SK-N-SH (cell line): ENCODE data around the gene PDIA5. TPM values are rescaled to one million over a fixed set of nuclear protein-coding genes. Genes with fewer than 3 reads are reported as not detected.

Experiments used
- CTCF ChIA-PET: fragments of 300-600, 350-600 bp; formaldehyde crosslinking; extraction: SDS; loops from one replicate; lab custom pipeline; 2021; lab: Yijun Ruan, JAX
- POLR2A ChIA-PET: fragments of 350-600 bp; sonication (Branson Sonifier 250); formaldehyde crosslinking; extraction: SDS; loops from one replicate; lab custom pipeline; 2020; ENCODE audit warnings: antibody characterized with exemption, inconsistent platforms; lab: Yijun Ruan, JAX
- DNase-seq: peaks from one replicate; pipeline ENCODE4 v3.0.0; 2012
- H2AFZ ChIP-seq: fragments of 200-600 bp; sonication (generic); 2 replicates; pipeline ENCODE4 v1.8.1; 2016; ENCODE audit warnings: antibody characterized with exemption, mild to moderate bottlenecking, low read depth
- H3F3A ChIP-seq: fragments of 200-600 bp; sonication (generic); replicated peaks from 2 replicates; pipeline ENCODE3; 2016; ENCODE audit warnings: antibody characterized with exemption, mild to moderate bottlenecking; ENCODE audit not compliant: insufficient read depth
- H3K27ac ChIP-seq, 2 experiments: fragments of 200-500 bp in 1 of 2; fragments of 200-600 bp in 1 of 2; sonication (Bioruptor generic) in 1 of 2; sonication (generic), shearing (Covaris generic) in 1 of 2; 2 replicates each; pipeline versions ENCODE4 v1.5.1 to v1.6.1; 2014 to 2016; ENCODE audit warnings: low read depth in 2 of 2, inconsistent platforms in 1 of 2, low read length in 1 of 2, mild to moderate bottlenecking in 1 of 2, mixed read lengths in 1 of 2
- H3K27me3 ChIP-seq: fragments of 200-600 bp; sonication (generic), shearing (Covaris generic); 2 replicates; pipeline ENCODE4 v1.6.1; 2016; ENCODE audit warnings: mixed run types; ENCODE audit not compliant: insufficient read depth
- H3K36me3 ChIP-seq, 2 experiments: fragments of 200-500 bp in 1 of 2; fragments of 200-600 bp in 1 of 2; sonication (Bioruptor generic) in 1 of 2; sonication (generic) in 1 of 2; replicated peaks in 1 of 2; 2 replicates each; pipeline versions ENCODE3 to v1.5.1; 2014 to 2016; ENCODE audit warnings: low read length in 1 of 2, mild to moderate bottlenecking in 1 of 2; ENCODE audit not compliant: insufficient read depth in 2 of 2, control insufficient read depth in 1 of 2
- H3K4me1 ChIP-seq, 2 experiments: fragments of 200-500 bp in 1 of 2; fragments of 200-600 bp in 1 of 2; sonication (Bioruptor generic) in 1 of 2; sonication (generic), shearing (Covaris generic) in 1 of 2; 2 replicates each; pipeline versions ENCODE4 v1.5.1 to v1.6.1; 2014 to 2016; ENCODE audit warnings: low read depth in 1 of 2, low read length in 1 of 2, mixed run types in 1 of 2; ENCODE audit not compliant: insufficient read depth in 2 of 2, control insufficient read depth in 1 of 2
- H3K4me2 ChIP-seq: fragments of 200-600 bp; sonication (generic), shearing (Covaris generic); 2 replicates; pipeline ENCODE4 v1.6.1; 2017; ENCODE audit warnings: mixed run types
- H3K4me3 ChIP-seq, 2 experiments: fragments of 200-500 bp in 1 of 2; fragments of 200-600 bp in 1 of 2; sonication (Bioruptor generic) in 1 of 2; sonication (generic), shearing (Covaris generic) in 1 of 2; 2 replicates each; pipeline versions ENCODE4 v1.5.1 to v1.8.1; 2014 to 2016; ENCODE audit warnings: low read depth in 2 of 2, inconsistent platforms in 1 of 2, low read length in 1 of 2, mild to moderate bottlenecking in 1 of 2, mixed read lengths in 1 of 2, moderate library complexity in 1 of 2
- H3K79me2 ChIP-seq: fragments of 200-600 bp; sonication (generic); 2 replicates; pipeline ENCODE4 v1.8.1; 2017; ENCODE audit warnings: mild to moderate bottlenecking; ENCODE audit not compliant: insufficient read depth
- H3K9ac ChIP-seq: fragments of 200-600 bp; sonication (generic); 2 replicates; pipeline ENCODE4 v1.6.1; 2017; ENCODE audit warnings: mixed run types
- H3K9me2 ChIP-seq: fragments of 200-600 bp; sonication (generic); 2 replicates; pipeline ENCODE4 v1.6.1; 2017; ENCODE audit warnings: mixed run types
- H3K9me3 ChIP-seq: fragments of 200-600 bp; sonication (generic); 2 replicates; pipeline ENCODE4 v1.6.1; 2017; ENCODE audit warnings: mixed run types, mild to moderate bottlenecking, moderate library complexity
- H4K20me1 ChIP-seq: fragments of 200-600 bp; sonication (generic); 2 replicates; pipeline ENCODE4 v1.6.1; 2017; ENCODE audit warnings: mild to moderate bottlenecking, mixed run types; ENCODE audit not compliant: insufficient read depth
- ELF1 ChIP-seq: IDR thresholded peaks from 2 replicates; pipeline ENCODE4 v1.4.0; 2012
- EP300 ChIP-seq, 2 experiments: IDR thresholded peaks; 2 replicates each; pipeline versions ENCODE4 v1.4.0 to v1.6.1; 2012; ENCODE audit warnings: borderline replicate concordance in 1 of 2, low read depth in 1 of 2, low read length in 1 of 2
- EZH2phosphoT487 ChIP-seq: fragments of 200-600 bp; sonication (generic); IDR thresholded peaks from 2 replicates; pipeline ENCODE4 v1.6.1; 2017; ENCODE audit warnings: low read depth, mixed run types, mild to moderate bottlenecking, antibody characterized with exemption, moderate library complexity, borderline replicate concordance
- FOXJ3 ChIP-seq: sonication (generic); formaldehyde crosslinking; IDR thresholded peaks from 2 replicates; pipeline ENCODE4 v1.5.1; 2020; ENCODE audit warnings: mild to moderate bottlenecking, missing genetic modification reagents
- FOXM1 ChIP-seq: IDR thresholded peaks from 2 replicates; pipeline ENCODE4 v1.4.0; 2012; ENCODE audit warnings: low read depth, mild to moderate bottlenecking
- GABPA ChIP-seq: IDR thresholded peaks from 2 replicates; pipeline ENCODE4 v1.4.0; 2012; ENCODE audit warnings: low read depth, mild to moderate bottlenecking
- GATA2 ChIP-seq: sonication (generic); formaldehyde crosslinking; IDR thresholded peaks from 2 replicates; pipeline ENCODE4 v1.5.0; 2020; ENCODE audit warnings: mild to moderate bottlenecking, missing genetic modification reagents
- JUND ChIP-seq: IDR thresholded peaks from 2 replicates; pipeline ENCODE4 v1.4.0; 2012
- MXI1 ChIP-seq: IDR thresholded peaks from 2 replicates; pipeline ENCODE4 v1.6.1; 2012; ENCODE audit warnings: mild to moderate bottlenecking, low read depth, low read length, improper control_type of control experiment
- NFIC ChIP-seq: IDR thresholded peaks from 2 replicates; pipeline ENCODE4 v1.4.0; 2012; ENCODE audit warnings: borderline replicate concordance
- NRF1 ChIP-seq: IDR thresholded peaks from 2 replicates; pipeline ENCODE4 v1.6.1; 2012; ENCODE audit warnings: low read depth, mild to moderate bottlenecking, low read length
- RAD21 ChIP-seq: IDR thresholded peaks from 2 replicates; pipeline ENCODE4 v1.6.1; 2012; ENCODE audit warnings: mild to moderate bottlenecking, low read length
- REST ChIP-seq: IDR thresholded peaks from 2 replicates; pipeline ENCODE4 v1.6.1; 2012; ENCODE audit warnings: mild to moderate bottlenecking, low read depth, low read length, moderate library complexity
- RFX5 ChIP-seq: IDR thresholded peaks from 2 replicates; pipeline ENCODE4 v1.6.1; 2012; ENCODE audit warnings: mild to moderate bottlenecking, improper control_type of control experiment, low read length
- RXRA ChIP-seq: IDR thresholded peaks from 2 replicates; pipeline ENCODE4 v1.4.0; 2012; ENCODE audit warnings: low read depth, mild to moderate bottlenecking, borderline replicate concordance
- TAF1 ChIP-seq: IDR thresholded peaks from 2 replicates; pipeline ENCODE4 v1.6.1; 2012; ENCODE audit warnings: low read depth, mild to moderate bottlenecking, low read length, moderate library complexity, borderline replicate concordance
- TCF12 ChIP-seq: IDR thresholded peaks from 2 replicates; pipeline ENCODE4 v1.4.0; 2012
- WGBS: methylation state at CpG from one replicate; pipeline ENCODE4 v1.1.6; 2017; ENCODE audit warnings: low lambda C conversion rate; 5-methylcytosine and 5-hydroxymethylcytosine counted together
- polyA plus RNA-seq, 3 experiments: library from polyadenylated mRNA; depleted of rRNA; stranded (reverse); fragments of >200 nt; gene quantifications; 2 replicates each; pipeline ENCODE4 v1.2.3, GENCODE V29; 2012
- TF ChIP-seq, protein P1 (sequence below): IDR thresholded peaks from 2 replicates; pipeline ENCODE4 v1.4.0; 2012; ENCODE audit warnings: low read depth, borderline replicate concordance
- TF ChIP-seq, protein P2 (sequence below): IDR thresholded peaks from 2 replicates; pipeline ENCODE4 v1.4.0; 2012; ENCODE audit warnings: low read depth
- TF ChIP-seq, protein P3 (sequence below): fragments of 150-350 bp; IDR thresholded peaks from 2 replicates; pipeline ENCODE4 v1.6.1; 2017; ENCODE audit warnings: antibody characterized with exemption, low read length, low read depth, borderline replicate concordance
- TF ChIP-seq, protein P4 (sequence below): fragments of 200-600 bp; sonication (generic); IDR thresholded peaks from 2 replicates; pipeline ENCODE4 v1.6.1; 2017; ENCODE audit warnings: antibody characterized with exemption, mild to moderate bottlenecking, moderate library complexity

Gene PDIA5
- polyA plus RNA-seq, 1 of the 3 experiments (the other 2 are of a cell fraction) = 28.6 TPM

DNA sequence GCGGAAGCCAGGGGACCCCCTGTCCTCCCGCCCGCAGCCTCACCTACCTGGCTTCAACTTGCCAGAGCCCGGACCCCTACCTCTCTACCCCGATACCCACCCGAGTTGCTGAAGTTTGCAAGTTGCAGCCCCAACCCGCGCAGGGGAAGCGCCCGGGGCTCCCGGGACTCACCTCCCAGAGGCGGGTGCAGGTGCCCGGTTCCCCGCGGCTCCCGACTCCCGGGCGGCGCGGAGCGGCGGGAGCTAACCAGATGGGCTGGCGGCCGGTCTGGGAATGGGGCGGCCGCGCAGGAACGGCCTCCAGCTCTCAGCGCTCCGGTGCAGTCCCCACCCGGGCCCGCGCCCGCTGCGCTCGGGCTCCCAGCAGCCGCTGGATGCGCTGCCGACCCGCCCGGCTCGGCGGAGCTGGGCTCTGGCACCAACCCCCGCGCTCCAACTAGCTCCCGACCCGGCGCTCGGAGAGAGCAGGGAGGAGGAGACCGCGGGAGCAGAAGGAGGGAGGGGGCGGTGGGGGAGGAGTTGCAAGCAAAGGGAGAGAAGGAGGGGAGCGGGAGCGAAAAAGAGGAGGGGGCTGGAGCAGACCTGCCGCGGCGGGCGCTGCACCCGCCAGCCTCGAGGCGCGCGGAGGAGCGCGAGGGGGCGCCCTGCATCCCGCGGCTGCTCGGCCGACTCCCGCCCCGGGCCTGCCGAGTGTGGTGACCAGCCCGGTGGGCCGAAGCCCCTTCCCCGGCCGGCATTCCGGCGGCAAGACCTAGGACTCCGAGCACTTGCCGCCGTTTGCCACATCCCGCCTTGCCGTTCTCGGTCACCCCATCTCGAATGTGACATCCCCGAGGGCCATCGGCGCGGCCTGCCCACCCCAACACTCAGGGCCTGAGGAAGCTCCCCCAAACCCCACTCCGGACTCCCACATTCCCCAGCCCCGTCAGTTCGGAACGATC lies 39.3 kb upstream of the PDIA5 start, which contains the start of gene SEMA5B (continued):
- TF ChIP-seq, protein P1, sequence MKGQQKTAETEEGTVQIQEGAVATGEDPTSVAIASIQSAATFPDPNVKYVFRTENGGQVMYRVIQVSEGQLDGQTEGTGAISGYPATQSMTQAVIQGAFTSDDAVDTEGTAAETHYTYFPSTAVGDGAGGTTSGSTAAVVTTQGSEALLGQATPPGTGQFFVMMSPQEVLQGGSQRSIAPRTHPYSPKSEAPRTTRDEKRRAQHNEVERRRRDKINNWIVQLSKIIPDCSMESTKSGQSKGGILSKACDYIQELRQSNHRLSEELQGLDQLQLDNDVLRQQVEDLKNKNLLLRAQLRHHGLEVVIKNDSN = no peak
- TF ChIP-seq EZH2phosphoT487 = 0 out of 2 replicates have a peak, but pooled peaks have one; percentile 11
- no peak for TF ChIP-seq EP300 (IDR thresholded peaks at IDR 0.05; ENCODE audit: borderline replicate concordance in 1 of 2, low read depth in 1 of 2, low read length in 1 of 2)
- TF ChIP-seq RFX5 = no peak
- TF ChIP-seq ELF1 = no peak
- no peak for TF ChIP-seq MXI1
- TF ChIP-seq FOXJ3 (CRISPR knock-in tag) = no peak
- no peak for TF ChIP-seq FOXM1
- TF ChIP-seq TCF12 = no peak
- peak; percentile 32; the same call in 1 of the 2 replicates for TF ChIP-seq RAD21
- TF ChIP-seq, protein P2, sequence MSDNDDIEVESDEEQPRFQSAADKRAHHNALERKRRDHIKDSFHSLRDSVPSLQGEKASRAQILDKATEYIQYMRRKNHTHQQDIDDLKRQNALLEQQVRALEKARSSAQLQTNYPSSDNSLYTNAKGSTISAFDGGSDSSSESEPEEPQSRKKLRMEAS = no peak

DNA sequence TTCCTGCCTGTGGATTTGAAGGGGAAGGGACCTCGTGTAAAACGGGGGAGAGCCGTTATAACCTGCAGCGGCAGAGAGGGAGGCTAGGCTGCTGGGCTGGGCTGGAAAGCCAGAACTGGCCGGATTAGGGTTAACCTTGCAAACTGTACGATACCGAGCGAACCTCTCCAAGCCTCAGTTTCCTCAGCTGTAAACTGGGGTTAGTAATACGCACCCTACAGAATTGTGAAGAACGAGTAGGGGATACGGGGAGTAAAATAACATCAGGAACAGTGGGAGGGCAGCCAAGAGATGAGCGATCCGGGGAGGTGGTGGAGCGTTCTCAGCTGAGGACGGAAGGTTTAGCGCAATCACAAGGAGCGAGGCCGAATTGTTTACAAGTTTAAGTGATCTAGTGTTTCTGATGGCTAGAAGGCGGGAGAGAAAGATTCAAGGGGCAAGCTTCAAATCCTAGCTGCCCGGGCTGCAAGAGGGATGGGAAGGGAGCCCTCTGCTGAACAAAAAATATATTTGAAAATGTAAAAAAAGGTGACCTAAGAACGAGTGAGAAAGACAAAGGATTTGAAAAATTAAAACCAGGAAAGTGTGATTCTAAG lies 38.5 kb upstream of the PDIA5 start:
- Histone ChIP-seq H4K20me1 (no peaks in the 10 kb centered on the region), H3K27ac (no peak overlapping the region), H3F3A (no peaks in the 10 kb centered on the region), H3K4me2 (peak overlapping the region; percentile 96), H2AFZ (peak overlapping the region; percentile 67; the same call in 1 of the 2 replicates), H3K9me2 (no peaks in the 10 kb centered on the region), H3K4me3 (peak overlapping the region; percentile 50 to 63), H3K36me3 (no peaks in the 10 kb centered on the region), H3K9ac (no peak overlapping the region), H3K9me3 (no peaks in the 10 kb centered on the region), H3K4me1 (peaks cover 0 to 23% of the 10 kb centered on the region in 2 experiments; a peak in 2 of 4 replicates), H3K79me2 (no peaks in the 10 kb centered on the region), H3K27me3 (peaks cover 45% of the 10 kb centered on the region)
- POLR2A ChIA-PET = interaction anchor here (1.3 kb wide), 1 partner anchor 36 kb away, joined by 4 read pairs; no protein-coding TSS in a partner anchor
- WGBS = 13% methylated on average over 21 of the region's 21 CpGs
- CTCF ChIA-PET = interaction anchor here (0.6 to 13.4 kb wide), 52 partner anchors 8 to 1420 kb away, joined by 3 to 342 read pairs (median 4); partner anchors contain the start of gene PDIA5
- DNase-seq = peak; percentile 79
- no peak for TF ChIP-seq EP300 (IDR thresholded peaks at IDR 0.05; ENCODE audit: borderline replicate concordance in 1 of 2, low read depth in 1 of 2, low read length in 1 of 2)
- peak; percentile 92 for TF ChIP-seq RAD21
- no peak for TF ChIP-seq JUND
- TF ChIP-seq GABPA = no peak
- TF ChIP-seq REST = no peak
- no peak for TF ChIP-seq TAF1
- TF ChIP-seq, protein P3, sequence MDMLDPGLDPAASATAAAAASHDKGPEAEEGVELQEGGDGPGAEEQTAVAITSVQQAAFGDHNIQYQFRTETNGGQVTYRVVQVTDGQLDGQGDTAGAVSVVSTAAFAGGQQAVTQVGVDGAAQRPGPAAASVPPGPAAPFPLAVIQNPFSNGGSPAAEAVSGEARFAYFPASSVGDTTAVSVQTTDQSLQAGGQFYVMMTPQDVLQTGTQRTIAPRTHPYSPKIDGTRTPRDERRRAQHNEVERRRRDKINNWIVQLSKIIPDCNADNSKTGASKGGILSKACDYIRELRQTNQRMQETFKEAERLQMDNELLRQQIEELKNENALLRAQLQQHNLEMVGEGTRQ = no peak
- TF ChIP-seq RXRA = no peak
- TF ChIP-seq FOXM1 = no peak
- TF ChIP-seq, protein P4, sequence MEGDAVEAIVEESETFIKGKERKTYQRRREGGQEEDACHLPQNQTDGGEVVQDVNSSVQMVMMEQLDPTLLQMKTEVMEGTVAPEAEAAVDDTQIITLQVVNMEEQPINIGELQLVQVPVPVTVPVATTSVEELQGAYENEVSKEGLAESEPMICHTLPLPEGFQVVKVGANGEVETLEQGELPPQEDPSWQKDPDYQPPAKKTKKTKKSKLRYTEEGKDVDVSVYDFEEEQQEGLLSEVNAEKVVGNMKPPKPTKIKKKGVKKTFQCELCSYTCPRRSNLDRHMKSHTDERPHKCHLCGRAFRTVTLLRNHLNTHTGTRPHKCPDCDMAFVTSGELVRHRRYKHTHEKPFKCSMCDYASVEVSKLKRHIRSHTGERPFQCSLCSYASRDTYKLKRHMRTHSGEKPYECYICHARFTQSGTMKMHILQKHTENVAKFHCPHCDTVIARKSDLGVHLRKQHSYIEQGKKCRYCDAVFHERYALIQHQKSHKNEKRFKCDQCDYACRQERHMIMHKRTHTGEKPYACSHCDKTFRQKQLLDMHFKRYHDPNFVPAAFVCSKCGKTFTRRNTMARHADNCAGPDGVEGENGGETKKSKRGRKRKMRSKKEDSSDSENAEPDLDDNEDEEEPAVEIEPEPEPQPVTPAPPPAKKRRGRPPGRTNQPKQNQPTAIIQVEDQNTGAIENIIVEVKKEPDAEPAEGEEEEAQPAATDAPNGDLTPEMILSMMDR = peak; percentile 76
- no peak for TF ChIP-seq NRF1
- TF ChIP-seq, protein P2 = no peak
- no peak for TF ChIP-seq NFIC
- no peak for TF ChIP-seq GATA2
